KG1 (cell line): Measurements from ENCODE around the gene IGF1R.
A peak's percentile ranks its signal among the peaks of the same experiment; 100 is the strongest.

Experiments used
- DNase-seq: peaks from one replicate; lab custom pipeline; 2025; lab: John Stamatoyannopoulos, UW

IGF1R gene

GRCh38 chr15:98943051-98943508 is 294.7 kb downstream of the IGF1R start:
- DNase-seq = no peak

GRCh38 chr15:98943601-98944151 is 295.3 kb downstream of the IGF1R start:
- no peak for DNase-seq

DNA sequence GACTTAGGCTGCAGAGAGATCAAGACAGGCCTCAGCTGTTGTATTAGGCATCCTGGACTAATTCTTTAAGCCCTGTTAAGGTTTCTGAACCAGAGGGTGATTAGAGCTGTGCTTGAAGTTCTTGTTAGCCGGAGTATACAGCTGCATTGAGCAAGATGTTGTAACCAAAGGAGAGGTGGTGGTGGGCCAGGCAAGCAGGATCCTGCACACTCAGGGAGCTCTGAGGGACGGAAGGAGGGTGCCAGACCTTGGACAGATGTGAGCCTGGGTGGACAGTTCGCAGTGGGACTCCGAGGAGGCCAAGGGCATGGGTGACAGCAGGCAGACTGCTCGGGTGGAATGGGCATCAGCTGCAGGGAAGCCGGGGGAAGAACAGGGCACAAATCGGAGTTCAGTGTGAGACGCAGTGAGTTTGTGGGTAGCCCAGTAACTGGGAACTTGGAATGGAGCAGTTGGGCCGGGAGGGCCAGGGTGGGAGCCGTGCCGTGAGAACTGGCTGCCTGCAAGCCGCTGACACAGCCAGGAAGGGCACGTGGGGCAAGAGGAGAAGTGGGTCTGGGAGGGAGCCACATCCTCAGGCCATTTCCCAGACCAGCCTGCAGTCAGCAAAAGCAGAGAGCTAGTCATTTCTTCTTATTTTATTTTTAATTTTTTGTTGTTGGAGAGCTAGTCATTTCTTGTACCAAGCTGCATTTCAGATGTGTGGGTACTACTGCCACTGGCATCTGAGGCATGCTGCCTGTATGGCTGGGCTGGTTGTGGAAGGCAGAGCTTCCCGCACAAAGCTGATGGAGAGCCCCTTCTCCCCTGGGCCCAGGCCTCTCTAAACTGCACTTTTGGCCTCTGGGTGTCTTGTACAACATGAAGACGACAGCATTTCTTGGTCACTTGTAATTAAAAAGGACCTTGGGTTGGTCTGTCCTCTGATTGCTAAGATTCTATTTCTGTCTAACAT is 298.2 kb downstream of the IGF1R start:
- DNase-seq = no peak

- no peak for DNase-seq
These were observed 300.1 kb downstream of the IGF1R start for GRCh38 chr15:98948456-98948855.

- no peak for DNase-seq
These were observed 300.6 kb downstream of the IGF1R start for GRCh38 chr15:98948941-98949340.

- DNase-seq = no peak
These were observed 301.3 kb downstream of the IGF1R start for GRCh38 chr15:98949624-98950023.

DNA sequence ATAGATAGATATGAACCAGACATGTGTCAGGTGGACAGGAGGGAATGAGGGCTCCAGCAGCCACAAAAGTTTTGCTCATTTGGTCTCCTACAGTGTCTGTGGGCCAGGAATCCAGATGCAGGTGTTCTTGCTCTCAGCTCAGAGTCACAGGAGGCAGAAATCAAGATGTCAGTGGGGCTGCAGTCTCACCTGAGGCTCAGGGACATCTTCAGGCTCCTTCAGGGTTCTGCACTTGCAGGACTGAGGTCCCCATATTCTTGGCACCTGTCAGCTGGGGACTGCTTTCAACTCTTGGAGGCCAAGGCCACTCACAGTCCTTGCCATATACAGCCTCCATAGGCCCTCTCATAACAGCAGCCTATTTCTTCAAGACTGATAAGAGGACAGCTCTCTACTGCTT is 301.9 kb downstream of the IGF1R start:
- DNase-seq = no peak

GRCh38 chr15:98951004-98951403 is 302.7 kb downstream of the IGF1R start:
- no peak for DNase-seq

DNA sequence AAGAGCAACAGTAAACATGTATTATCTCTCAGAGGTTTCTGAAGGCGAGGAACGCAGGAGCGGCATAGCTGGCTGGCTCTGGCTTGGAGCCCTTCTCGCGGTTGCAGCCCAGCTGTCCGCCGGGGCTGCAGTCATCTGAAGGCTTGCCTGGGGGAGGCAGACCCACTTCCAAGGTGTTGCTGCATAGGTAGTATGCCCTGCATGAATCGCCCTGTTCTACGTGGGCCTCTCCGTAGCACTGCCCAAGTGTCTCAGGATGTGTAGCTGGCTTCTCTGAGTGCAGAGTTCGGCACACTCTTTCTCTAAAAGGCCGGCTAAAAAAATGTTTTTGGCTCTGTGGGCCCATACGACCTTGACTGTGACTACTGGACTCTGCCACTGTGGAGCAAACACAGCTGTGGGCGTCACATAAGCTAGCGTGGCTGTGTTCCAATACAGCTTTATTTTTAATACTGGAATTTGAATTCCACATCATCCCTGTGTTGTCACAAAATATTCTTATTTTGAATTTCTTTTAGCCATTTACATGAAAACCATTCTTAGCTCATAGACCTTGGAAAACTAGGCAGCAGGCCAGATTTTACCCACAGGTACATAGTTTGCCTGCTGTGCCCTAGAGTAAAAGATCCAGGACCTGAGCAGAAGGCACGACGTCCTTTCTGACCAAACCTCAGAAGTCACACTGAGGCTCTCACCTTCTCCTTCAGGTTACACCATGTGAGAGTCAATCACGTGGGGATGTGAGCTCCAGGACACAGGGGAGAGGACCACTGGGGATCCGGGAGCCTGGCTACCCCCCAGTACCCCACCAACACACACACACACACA is 303.4 kb downstream of the IGF1R start:
- no peak for DNase-seq

GRCh38 chr15:98952381-98952803 is 304.1 kb downstream of the IGF1R start:
- DNase-seq = peak; percentile 33

DNA sequence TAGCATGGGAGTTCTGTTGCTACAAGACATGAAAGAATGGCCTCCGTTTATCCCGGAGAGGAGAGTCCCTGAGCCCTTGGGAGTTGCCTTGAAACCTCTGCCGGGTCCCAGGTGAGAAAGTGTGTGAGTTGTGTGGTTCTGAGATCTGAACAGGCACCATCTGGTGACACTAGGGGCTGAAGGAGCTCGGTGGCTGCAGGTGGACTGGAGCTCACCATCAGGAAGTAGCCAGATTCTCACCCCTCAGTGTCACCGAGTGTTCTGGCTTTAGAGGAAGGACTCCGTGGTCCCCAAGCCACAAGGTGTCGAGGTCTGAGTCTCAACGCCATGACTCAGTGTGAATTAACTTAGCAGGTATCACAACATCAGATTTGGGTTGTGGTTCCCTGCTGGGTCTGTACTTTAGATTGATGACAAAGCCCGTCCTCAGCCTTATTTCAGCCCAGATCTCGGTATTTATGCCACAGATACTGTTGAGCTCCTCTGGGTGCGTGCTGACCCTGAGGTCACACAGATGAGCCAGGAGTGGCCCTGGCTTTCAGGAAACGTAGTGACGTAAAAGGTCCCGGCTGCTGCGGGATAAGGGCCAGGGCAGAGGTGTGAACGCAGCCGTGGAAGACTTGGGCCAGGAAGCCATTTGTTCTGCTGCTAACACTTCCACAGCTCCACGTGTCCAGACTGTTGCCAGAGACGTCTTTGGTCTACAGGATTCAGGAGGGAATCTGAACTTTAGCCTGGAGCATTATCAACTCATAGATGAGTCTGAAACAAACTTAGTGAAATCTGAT is 304.9 kb downstream of the IGF1R start:
- no peak for DNase-seq

DNA sequence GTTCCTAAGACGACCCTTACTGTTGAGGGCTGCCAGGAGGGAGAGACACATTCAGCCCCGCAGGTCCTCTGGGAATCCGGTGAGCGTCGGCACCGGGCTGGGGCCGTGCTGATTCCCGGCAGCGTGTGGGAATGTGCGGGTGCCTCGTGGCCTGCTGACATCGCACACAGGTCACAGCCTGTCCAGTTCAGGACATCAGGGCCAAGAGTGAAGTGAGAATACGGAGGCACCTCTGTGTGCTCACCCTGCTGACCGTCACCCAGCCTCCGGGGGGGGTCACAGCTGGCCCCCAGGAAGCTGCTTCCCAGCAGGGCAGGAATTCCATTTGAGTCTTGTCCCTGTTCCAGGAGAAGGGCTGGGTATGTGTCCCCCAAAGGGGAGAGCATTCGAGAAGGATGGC is 305.6 kb downstream of the IGF1R start:
- no peak for DNase-seq

DNA sequence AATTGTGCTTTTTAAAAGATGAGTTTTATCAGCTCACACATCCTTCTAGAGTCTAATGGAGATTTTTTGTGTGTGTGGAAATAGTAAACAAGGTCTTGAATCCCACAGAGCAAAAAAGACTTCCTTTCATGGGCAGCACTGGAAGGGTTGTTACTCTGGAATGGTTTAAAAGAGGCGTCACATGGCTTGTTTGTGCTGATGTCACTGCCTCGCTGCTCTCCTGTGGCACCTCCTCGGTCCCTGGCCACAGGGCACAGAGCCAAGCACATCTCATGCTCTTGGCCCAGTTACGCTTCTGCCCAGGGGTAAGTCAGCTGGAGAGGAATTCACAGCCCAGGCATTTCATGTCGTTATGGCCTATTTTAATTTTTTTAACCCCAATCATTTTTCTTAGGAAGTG is 306.1 kb downstream of the IGF1R start:
- DNase-seq = no peak

DNA sequence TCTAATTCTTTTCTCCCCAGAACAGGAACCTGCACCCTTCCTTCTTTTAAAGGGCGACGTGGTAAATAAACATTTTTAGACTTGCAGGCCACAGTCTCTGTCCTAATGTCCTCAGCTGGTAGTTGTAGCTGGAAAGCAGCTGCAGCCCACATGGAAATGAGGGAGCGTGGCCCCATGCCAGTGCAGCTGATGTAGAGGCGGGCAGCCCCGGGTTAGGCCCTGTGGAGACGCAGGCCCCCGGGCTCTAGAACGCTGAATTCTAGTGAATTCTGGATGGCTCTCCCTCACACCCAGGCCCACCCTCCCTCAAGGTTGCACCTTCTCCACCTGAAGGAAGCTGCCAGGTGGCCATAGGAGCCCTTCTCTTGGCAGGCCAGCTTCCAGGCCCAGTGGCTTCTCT is 307.0 kb downstream of the IGF1R start:
- no peak for DNase-seq

- peak; percentile 68 for DNase-seq
These were observed 307.8 kb downstream of the IGF1R start for GRCh38 chr15:98955961-98956723.

- DNase-seq = no peak
These were observed 308.6 kb downstream of the IGF1R start for GRCh38 chr15:98956796-98957553.

GRCh38 chr15:98957655-98958054 is 309.3 kb downstream of the IGF1R start:
- no peak for DNase-seq

GRCh38 chr15:98958076-98958475 is 309.7 kb downstream of the IGF1R start:
- DNase-seq = no peak

- no peak for DNase-seq
These were observed 310.7 kb downstream of the IGF1R start for GRCh38 chr15:98958918-98959639.

DNA sequence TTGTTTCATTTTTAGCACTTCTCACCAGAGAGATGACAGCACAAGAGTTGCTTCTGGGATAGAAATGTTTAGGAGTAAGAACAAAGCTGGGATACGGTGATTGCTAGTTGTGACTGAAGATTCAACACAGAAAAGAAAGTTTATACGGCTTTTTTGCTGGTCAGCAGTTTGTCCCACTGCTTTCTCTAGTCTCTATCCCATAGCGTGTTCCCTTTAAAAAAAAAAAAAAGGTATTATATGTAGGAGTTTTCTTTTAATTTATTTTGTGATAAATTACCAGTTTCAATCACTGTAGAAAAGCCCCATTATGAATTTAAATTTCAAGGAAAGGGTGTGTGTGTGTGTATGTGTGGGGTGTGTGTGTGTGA is 311.3 kb downstream of the IGF1R start:
- DNase-seq = no peak
